Osteocyte (in vitro differentiated cells): ENCODE data around the gene ULBP1. TPM values are rescaled to one million over a fixed set of nuclear protein-coding genes. Genes with fewer than 3 reads are reported as not detected.
"Not testable (repeated sequence)": the region's sequence is repeated elsewhere in the genome, so short reads cannot be mapped to it uniquely, and the experiment has no call there.

ENCODE experiments used
- DNase-seq: peaks from one replicate; pipeline ENCODE4 v3.0.0; 2021; ENCODE audit warnings: mixed read lengths; ENCODE audit not compliant: unreplicated experiment; ENCODE audit errors: extremely low spot score
- H3K27ac Mint-ChIP-seq: one replicate; pipeline ENCODE4 v1.8.0; 2021; ENCODE audit warnings: mild to moderate bottlenecking, mixed read lengths; ENCODE audit not compliant: unreplicated experiment
- H3K27me3 Mint-ChIP-seq: one replicate; pipeline ENCODE4 v1.8.0; 2021; ENCODE audit warnings: mixed read lengths; ENCODE audit not compliant: unreplicated experiment
- H3K36me3 Mint-ChIP-seq: one replicate; pipeline ENCODE4 v1.8.0; 2021; ENCODE audit warnings: mixed read lengths; ENCODE audit not compliant: unreplicated experiment
- H3K4me1 Mint-ChIP-seq: one replicate; pipeline ENCODE4 v1.8.0; 2021; ENCODE audit warnings: mixed read lengths; ENCODE audit not compliant: unreplicated experiment
- H3K4me3 Mint-ChIP-seq: one replicate; pipeline ENCODE4 v1.8.0; 2021; ENCODE audit warnings: mild to moderate bottlenecking, moderate library complexity, mixed read lengths; ENCODE audit not compliant: unreplicated experiment
- H3K9me3 Mint-ChIP-seq: one replicate; pipeline ENCODE4 v1.8.0; 2021; ENCODE audit warnings: mixed read lengths; ENCODE audit not compliant: unreplicated experiment
- total RNA-seq: library from RNA; stranded (reverse); gene quantifications from 2 replicates; pipeline ENCODE4 v1.2.1, GENCODE V29; 2021
- TF ChIP-seq, protein P1 (sequence below): fragments of 200-600 bp; sonication (generic); IDR thresholded peaks from 2 replicates; pipeline ENCODE4 v1.5.0; 2021; ENCODE audit warnings: antibody characterized with exemption, mild to moderate bottlenecking, moderate library complexity

Gene ULBP1
- total RNA-seq, 1 donor from 2014 or later, result 11.5 TPM

DNA sequence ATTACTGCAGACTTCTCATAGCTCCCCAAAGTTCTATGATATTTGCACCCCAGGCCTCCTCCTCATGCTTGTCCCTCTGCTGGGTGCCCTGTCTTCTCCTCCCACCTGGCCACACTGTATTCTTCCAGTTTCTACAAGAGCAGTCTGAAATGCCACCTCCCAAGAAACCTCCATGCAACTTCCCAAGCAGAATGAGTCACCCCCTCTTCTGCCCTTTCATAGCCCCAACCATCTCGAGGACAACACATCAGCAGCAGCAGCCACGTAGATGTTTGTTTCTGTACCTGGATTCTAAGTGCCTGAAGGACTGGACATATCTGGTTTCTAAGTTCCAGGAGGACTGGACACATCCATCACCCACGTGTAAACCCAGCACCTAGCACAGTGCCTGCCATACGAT is 28.5 kb upstream of the ULBP1 start:
- peaks cover 90% of the 10 kb centered on the region for H3K27me3 Mint-ChIP-seq
- TF ChIP-seq, protein P1, sequence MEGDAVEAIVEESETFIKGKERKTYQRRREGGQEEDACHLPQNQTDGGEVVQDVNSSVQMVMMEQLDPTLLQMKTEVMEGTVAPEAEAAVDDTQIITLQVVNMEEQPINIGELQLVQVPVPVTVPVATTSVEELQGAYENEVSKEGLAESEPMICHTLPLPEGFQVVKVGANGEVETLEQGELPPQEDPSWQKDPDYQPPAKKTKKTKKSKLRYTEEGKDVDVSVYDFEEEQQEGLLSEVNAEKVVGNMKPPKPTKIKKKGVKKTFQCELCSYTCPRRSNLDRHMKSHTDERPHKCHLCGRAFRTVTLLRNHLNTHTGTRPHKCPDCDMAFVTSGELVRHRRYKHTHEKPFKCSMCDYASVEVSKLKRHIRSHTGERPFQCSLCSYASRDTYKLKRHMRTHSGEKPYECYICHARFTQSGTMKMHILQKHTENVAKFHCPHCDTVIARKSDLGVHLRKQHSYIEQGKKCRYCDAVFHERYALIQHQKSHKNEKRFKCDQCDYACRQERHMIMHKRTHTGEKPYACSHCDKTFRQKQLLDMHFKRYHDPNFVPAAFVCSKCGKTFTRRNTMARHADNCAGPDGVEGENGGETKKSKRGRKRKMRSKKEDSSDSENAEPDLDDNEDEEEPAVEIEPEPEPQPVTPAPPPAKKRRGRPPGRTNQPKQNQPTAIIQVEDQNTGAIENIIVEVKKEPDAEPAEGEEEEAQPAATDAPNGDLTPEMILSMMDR, result no peak
- H3K27ac Mint-ChIP-seq, result no peak overlapping the region
- peaks cover under 1% of the 10 kb centered on the region for H3K36me3 Mint-ChIP-seq
- H3K9me3 Mint-ChIP-seq, result no peaks in the 10 kb centered on the region
- peaks cover 13% of the 10 kb centered on the region for H3K4me1 Mint-ChIP-seq
- H3K4me3 Mint-ChIP-seq, result no peak overlapping the region
- DNase-seq, result no peak

DNA sequence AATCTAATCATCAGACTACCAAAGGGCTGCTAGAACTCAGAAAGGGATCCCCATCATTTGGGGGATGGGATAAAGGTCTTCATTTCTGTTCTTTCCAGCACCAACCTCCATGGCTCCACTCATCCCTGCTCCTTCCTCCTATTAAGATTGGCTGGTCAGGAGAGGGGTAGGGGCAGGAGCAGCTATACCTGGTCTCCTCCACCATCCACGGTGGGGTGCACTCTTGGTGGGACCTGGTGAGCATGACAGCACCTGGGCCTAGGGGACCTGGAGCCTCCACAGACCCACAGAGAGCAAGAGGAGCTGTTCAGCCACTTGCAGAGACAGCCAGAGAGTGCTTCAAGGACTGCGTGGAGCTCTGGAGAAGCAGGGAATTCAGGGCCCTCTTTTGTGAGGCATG is 28.1 kb upstream of the ULBP1 start:
- no peak overlapping the region for H3K27ac Mint-ChIP-seq
- TF ChIP-seq, protein P1, result no peak
- DNase-seq, result no peak
- peaks cover 13% of the 10 kb centered on the region for H3K4me1 Mint-ChIP-seq
- H3K4me3 Mint-ChIP-seq, result no peak overlapping the region
- peaks cover 90% of the 10 kb centered on the region for H3K27me3 Mint-ChIP-seq
- H3K9me3 Mint-ChIP-seq, result no peaks in the 10 kb centered on the region
- H3K36me3 Mint-ChIP-seq, result no peaks in the 10 kb centered on the region

DNA sequence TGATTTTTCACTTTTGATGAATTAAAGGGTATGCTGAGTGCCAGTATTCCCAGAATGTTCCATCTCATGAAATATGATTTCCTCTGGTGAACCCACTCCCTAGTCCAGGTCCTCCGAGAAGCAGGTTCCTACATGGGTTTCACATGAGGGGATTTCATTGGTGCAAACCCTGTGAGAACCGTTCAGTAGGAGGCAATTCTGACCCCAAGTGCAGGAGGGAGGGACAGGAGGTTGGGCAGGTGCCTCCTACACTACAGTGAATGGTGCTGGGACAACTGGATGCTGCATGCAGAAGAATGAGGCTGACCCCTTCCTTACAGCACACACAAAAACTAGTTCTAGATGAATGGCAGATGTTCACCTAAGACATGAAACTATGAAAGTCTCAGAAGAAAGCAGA is 27.0 kb upstream of the ULBP1 start:
- H3K36me3 Mint-ChIP-seq, result no peaks in the 10 kb centered on the region
- no peak for DNase-seq

DNA sequence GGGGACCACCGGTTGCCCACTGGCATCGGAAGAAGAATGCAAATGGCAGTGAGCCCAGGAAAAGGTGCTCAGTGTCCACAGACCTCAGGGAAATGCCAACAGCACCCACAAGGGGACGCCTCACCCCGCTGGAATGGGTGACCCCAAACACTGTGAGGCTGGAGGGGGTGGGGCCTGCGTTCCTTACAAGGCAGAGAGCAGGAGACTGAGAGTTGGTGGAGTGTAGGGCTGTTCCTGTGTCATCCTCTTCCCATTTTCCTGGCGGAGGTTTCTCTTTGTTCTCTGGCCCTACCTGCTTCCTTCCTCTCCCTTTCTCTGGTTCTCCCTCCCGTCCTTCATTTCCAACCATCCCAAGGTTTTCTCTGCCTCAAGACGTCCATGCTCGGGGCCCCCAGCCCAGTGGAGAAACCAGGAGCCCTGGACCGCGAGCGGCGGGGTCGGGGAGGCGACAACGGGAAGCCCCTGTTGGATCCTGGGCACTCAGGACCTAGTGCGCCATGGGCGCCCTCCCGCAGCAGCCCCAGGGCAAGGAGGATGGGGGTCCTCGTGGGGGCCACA is 25.7 kb upstream of the ULBP1 start:
- not testable (repeated sequence) for DNase-seq, H3K9me3 Mint-ChIP-seq, H3K36me3 Mint-ChIP-seq
- peak overlapping the region; percentile 23 for H3K27ac Mint-ChIP-seq
- H3K4me3 Mint-ChIP-seq, result peak overlapping the region; percentile 76
- peaks cover 25% of the 10 kb centered on the region for H3K4me1 Mint-ChIP-seq
- peaks cover 70% of the 10 kb centered on the region for H3K27me3 Mint-ChIP-seq

More for the DNA sequence above, 27.0 kb upstream of the ULBP1 start:
- TF ChIP-seq, protein P1, result no peak
- peaks cover 19% of the 10 kb centered on the region for H3K4me1 Mint-ChIP-seq
- H3K9me3 Mint-ChIP-seq, result no peaks in the 10 kb centered on the region
- H3K27ac Mint-ChIP-seq, result no peak overlapping the region
- H3K4me3 Mint-ChIP-seq, result no peak overlapping the region
- H3K27me3 Mint-ChIP-seq, result peaks cover 80% of the 10 kb centered on the region

DNA sequence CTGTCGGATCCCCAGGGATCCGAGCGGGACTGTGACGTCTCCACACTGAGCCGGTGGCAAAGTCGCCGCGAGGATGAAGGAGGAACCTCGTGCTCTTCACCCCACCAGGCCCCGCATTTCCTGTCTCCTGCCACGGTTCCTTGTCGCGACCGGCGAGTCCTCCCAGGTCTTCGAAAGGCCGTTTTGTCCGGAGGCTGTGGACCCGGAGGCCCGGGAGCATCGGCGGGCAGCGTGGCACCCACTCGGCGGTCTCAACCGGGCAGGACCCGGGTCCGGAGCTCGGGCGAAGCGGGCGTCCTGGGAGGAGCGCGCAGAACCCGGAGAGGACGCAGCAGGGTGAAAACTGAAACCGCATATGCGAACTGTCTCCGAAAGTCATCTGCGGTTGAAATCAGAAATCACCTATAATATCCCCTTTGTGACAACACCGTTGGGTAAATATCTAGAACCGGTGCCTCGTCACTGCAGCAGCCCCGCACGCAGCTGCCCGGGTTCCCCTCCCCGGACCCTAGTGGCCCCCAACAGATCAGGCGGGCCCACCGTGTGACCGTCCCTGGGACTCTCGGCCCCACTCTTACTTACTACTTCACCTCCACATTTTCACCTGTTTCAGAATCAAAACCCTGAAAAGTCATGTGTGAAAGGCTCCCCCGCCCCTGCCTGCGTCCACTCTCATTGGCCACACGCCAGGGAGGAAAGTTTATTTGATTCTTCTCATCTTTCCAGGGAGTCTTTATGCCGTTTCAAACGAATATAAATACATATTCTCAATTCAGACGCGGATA is 25.0 kb upstream of the ULBP1 start:
- Mint-ChIP-seq H3K9me3 (no peaks in the 10 kb centered on the region), H3K4me1 (peaks cover 25% of the 10 kb centered on the region), H3K27me3 (peaks cover 63% of the 10 kb centered on the region), H3K27ac (no peak overlapping the region), H3K36me3 (no peaks in the 10 kb centered on the region), H3K4me3 (peak overlapping the region; percentile 76)
- TF ChIP-seq, protein P1, result no peak
- DNase-seq, result no peak
